ENCODE results near the gene BTBD9.

DNA sequence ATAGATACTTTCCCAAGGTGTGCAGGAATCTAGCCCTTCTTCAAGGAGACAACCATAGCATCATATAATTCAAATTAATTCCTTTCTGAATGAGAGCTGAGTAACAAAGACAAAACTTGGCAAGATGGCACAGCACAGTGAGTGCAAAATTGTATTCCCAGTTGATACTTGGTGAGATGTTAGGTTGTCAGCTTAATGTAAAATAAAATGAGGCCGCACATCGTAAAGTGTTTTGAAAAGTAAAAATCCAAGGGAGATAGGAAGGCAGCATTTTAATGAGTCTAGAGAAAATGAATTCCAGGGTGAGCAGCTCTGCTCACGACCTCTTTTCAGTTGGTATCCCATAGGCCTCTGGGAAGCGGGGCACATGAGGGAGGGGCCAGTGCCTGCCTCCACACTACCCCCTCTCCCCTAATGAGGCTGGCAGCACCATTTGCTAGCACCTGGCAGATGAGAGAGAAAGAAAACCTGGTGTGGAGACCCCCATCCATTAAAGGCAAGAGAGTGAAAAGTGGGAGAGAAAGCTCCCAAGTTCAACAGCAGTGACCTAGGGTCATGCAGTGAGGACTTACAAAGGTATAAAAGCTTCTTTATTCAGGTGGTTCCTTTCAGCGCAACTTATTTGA, 158.4 kb downstream of the BTBD9 start:
- TF ChIP-seq POLR2AphosphoS5 (IDR thresholded peaks at IDR 0.05; ENCODE audit: borderline replicate concordance, low read depth, low read length) (no peak), EZH2 (IDR thresholded peaks at IDR 0.05) (no peak), FOXP2 (optimal IDR thresholded peaks at IDR 0.05; ENCODE audit: control extremely low read depth, extremely low read length, insufficient read depth) (no peak)
